Esophagus (tissue), 2 donors: ENCODE data around the gene CASQ2. TPM values are rescaled to one million over a fixed set of nuclear protein-coding genes. Genes with fewer than 3 reads are reported as not detected.

ENCODE experiments used
- H3K27ac ChIP-seq, 2 donors: one replicate each; pipeline ENCODE4 v1.5.1; 2013; ENCODE audit warnings: low read depth in 2 of 2, mild to moderate bottlenecking in 2 of 2, inconsistent platforms in 1 of 2, low read length in 1 of 2, moderate library complexity in 1 of 2
- H3K27me3 ChIP-seq, 2 donors: one replicate each; pipeline ENCODE4 v1.6.1; 2013; ENCODE audit warnings: low read length in 2 of 2, control low read depth in 1 of 2, mild to moderate bottlenecking in 1 of 2; ENCODE audit not compliant: insufficient read depth in 2 of 2, control insufficient read depth in 1 of 2
- H3K36me3 ChIP-seq, 2 donors: one replicate each; pipeline ENCODE4 v1.6.1; 2013; ENCODE audit warnings: low read length in 1 of 2; ENCODE audit not compliant: control insufficient read depth in 2 of 2, insufficient read depth in 2 of 2
- H3K4me1 ChIP-seq, 2 donors: one replicate each; pipeline ENCODE4 v1.6.1; 2013; ENCODE audit warnings: low read length in 1 of 2; ENCODE audit not compliant: control insufficient read depth in 2 of 2, insufficient read depth in 2 of 2
- H3K4me3 ChIP-seq, 2 donors: one replicate each; pipeline ENCODE4 v1.5.1; 2013; ENCODE audit warnings: low read length in 2 of 2, mild to moderate bottlenecking in 2 of 2, low read depth in 1 of 2, moderate library complexity in 1 of 2
- H3K9me3 ChIP-seq, 2 donors: one replicate each; pipeline ENCODE4 v1.6.1; 2013; ENCODE audit warnings: mild to moderate bottlenecking in 2 of 2, low read depth in 1 of 2, low read length in 1 of 2, moderate library complexity in 1 of 2; ENCODE audit not compliant: control insufficient read depth in 2 of 2, insufficient read depth in 1 of 2
- WGBS, 2 donors: extraction: QIAGEN DNeasy Blood & Tissue Kit; methylation state at CpG; one replicate each; pipeline ENCODE4 v1.1.7; 2013; 5-methylcytosine and 5-hydroxymethylcytosine counted together
- polyA plus RNA-seq, 2 donors: library from polyadenylated mRNA; stranded (reverse); fragments of 200-250 nt; gene quantifications; one replicate each; pipeline ENCODE4 v1.2.3, GENCODE V29; 2013
- donor health status: healthy with polysubstance abuse.
- donor health status: Bipolar disorder and iron deficiency.

Gene CASQ2
- polyA plus RNA-seq, 2 donors: 2.2 to 6.7 TPM

GRCh38 chr1:115654125-115654524, 114.4 kb downstream of the CASQ2 start:
- Histone ChIP-seq H3K27ac (no peak overlapping the region), H3K9me3 (no peaks in the 10 kb centered on the region), H3K27me3 (no peaks in the 10 kb centered on the region), H3K4me1 (peaks cover 6 to 14% of the 10 kb centered on the region in 2 donors), H3K36me3 (peaks cover 3 to 10% of the 10 kb centered on the region in 2 donors), H3K4me3 (no peak overlapping the region)
- WGBS, 2 donors: 92 to 96% methylated on average over 3 of the region's 3 CpGs

- WGBS, 2 donors: 92 to 99% methylated on average over 2 of the region's 2 CpGs
- Histone ChIP-seq H3K27me3 (no peaks in the 10 kb centered on the region), H3K4me3 (no peak overlapping the region), H3K36me3 (peaks cover 3 to 6% of the 10 kb centered on the region in 2 donors), H3K9me3 (no peaks in the 10 kb centered on the region), H3K4me1 (peaks cover 6 to 22% of the 10 kb centered on the region in 2 donors), H3K27ac (no peak overlapping the region)
Observed at GRCh38 chr1:115652236-115652788, 116.2 kb downstream of the CASQ2 start.

- Histone ChIP-seq H3K27me3 (no peaks in the 10 kb centered on the region), H3K4me1 (peaks cover 9 to 22% of the 10 kb centered on the region in 2 donors), H3K4me3 (no peak overlapping the region), H3K36me3 (peaks cover 3 to 5% of the 10 kb centered on the region in 2 donors), H3K27ac (no peak overlapping the region), H3K9me3 (no peaks in the 10 kb centered on the region)
- 93 to 95% methylated on average over 8 of the region's 8 CpGs for WGBS, 2 donors
Observed at GRCh38 chr1:115651391-115651790, 117.1 kb downstream of the CASQ2 start.

- peaks cover 3 to 5% of the 10 kb centered on the region in 2 donors for H3K36me3 ChIP-seq
- no peak overlapping the region for H3K4me3 ChIP-seq
- no peak overlapping the region for H3K27ac ChIP-seq
- H3K9me3 ChIP-seq: no peaks in the 10 kb centered on the region
- no peaks in the 10 kb centered on the region for H3K27me3 ChIP-seq
- WGBS, 2 donors: 67 to 75% methylated on average over 3 of the region's 3 CpGs
- H3K4me1 ChIP-seq: peaks cover 9 to 22% of the 10 kb centered on the region in 2 donors
Observed at GRCh38 chr1:115650961-115651360, 117.6 kb downstream of the CASQ2 start.

Other genes starting within 250 kb of the CASQ2 start
- 1 to 10 TPM; 3.4 to 4.1 TPM for gene VANGL1, start 126.7 kb downstream of the CASQ2 start, polyA plus RNA-seq
- 1 to 10 TPM; 1.3 to 1.8 TPM for gene NHLH2, start 72.4 kb upstream of the CASQ2 start, polyA plus RNA-seq
- 1 to 10 TPM; 3.1 to 5.1 TPM for gene SLC22A15, start 207.8 kb upstream of the CASQ2 start, polyA plus RNA-seq